HEK293 (cell line): ENCODE measurements around the gene SH2D4B.

Source experiments
- CTCF ChIA-PET: fragments of 350-600 bp; formaldehyde crosslinking; extraction: SDS; loops from one replicate; lab custom pipeline; 2021; ENCODE audit warnings: antibody characterized with exemption; lab: Yijun Ruan, JAX
- POLR2A ChIA-PET: fragments of 300-600 bp; formaldehyde crosslinking; extraction: SDS; loops from one replicate; lab custom pipeline; 2020; ENCODE audit warnings: antibody characterized with exemption, inconsistent platforms; lab: Yijun Ruan, JAX
- H3K27ac ChIP-seq: fragments of 200-500 bp; sonication (Bioruptor generic); 2 replicates; pipeline ENCODE4 v1.5.1; 2014; ENCODE audit warnings: low read depth, low read length, control low read depth, inconsistent platforms; ENCODE audit errors: extremely low read depth
- H3K36me3 ChIP-seq, 2 experiments: fragments of 200-500 bp in 1 of 2; sonication (Bioruptor generic) in 1 of 2; 1 replicate in 1 of 2; 2 replicates in 1 of 2; pipeline ENCODE4 v1.5.1; 2014 to 2017; ENCODE audit warnings: inconsistent platforms in 2 of 2, low read length in 2 of 2; ENCODE audit not compliant: control insufficient read depth in 2 of 2, insufficient read depth in 1 of 2
- H3K4me1 ChIP-seq: fragments of 200-500 bp; sonication (Bioruptor generic); 2 replicates; pipeline ENCODE4 v1.5.1; 2014; ENCODE audit warnings: mild to moderate bottlenecking, low read length, inconsistent platforms; ENCODE audit not compliant: control insufficient read depth, insufficient read depth
- H3K4me3 ChIP-seq: 2 replicates; pipeline ENCODE4 v1.5.1; 2011; ENCODE audit warnings: low read depth, mild to moderate bottlenecking, control low read depth, low read length, moderate library complexity
- H3K9me3 ChIP-seq: fragments of 200-500 bp; sonication (Bioruptor generic); 2 replicates; pipeline ENCODE4 v1.5.1; 2014; ENCODE audit warnings: low read depth, low read length, inconsistent platforms; ENCODE audit not compliant: control insufficient read depth, insufficient read depth
- EGR2 ChIP-seq: fragments of 450-650 bp; formaldehyde crosslinking; IDR thresholded peaks from 2 replicates; pipeline ENCODE4 v1.5.1; 2016; ENCODE audit warnings: low read depth, missing biosample characterization, missing genetic modification characterization
- GLIS2 ChIP-seq: fragments of 450-650 bp; formaldehyde crosslinking; IDR thresholded peaks from 2 replicates; pipeline ENCODE4 v1.5.1; 2016; ENCODE audit warnings: missing biosample characterization, missing genetic modification characterization
- MYNN ChIP-seq: fragments of 450-650 bp; formaldehyde crosslinking; IDR thresholded peaks from 2 replicates; pipeline ENCODE4 v1.5.1; 2016; ENCODE audit warnings: missing biosample characterization, missing genetic modification characterization, borderline replicate concordance
- PRDM1 ChIP-seq: fragments of 450-650 bp; formaldehyde crosslinking; IDR thresholded peaks from 2 replicates; pipeline ENCODE4; 2016; ENCODE audit warnings: missing biosample characterization, missing genetic modification characterization
- ZBTB1 ChIP-seq: fragments of 450-650 bp; formaldehyde crosslinking; IDR thresholded peaks from 2 replicates; pipeline ENCODE4 v1.5.1; 2016; ENCODE audit warnings: missing biosample characterization, missing genetic modification characterization
- ZBTB17 ChIP-seq: fragments of 450-650 bp; formaldehyde crosslinking; IDR thresholded peaks from 2 replicates; pipeline ENCODE4 v1.5.1; 2016; ENCODE audit warnings: missing biosample characterization, missing genetic modification characterization
- ZBTB48 ChIP-seq: fragments of 450-650 bp; formaldehyde crosslinking; IDR thresholded peaks from 2 replicates; pipeline ENCODE4 v1.5.1; 2016; ENCODE audit warnings: missing biosample characterization, missing genetic modification characterization
- ZFHX2 ChIP-seq: fragments of 450-650 bp; formaldehyde crosslinking; conservative IDR thresholded peaks from 2 replicates; pipeline ENCODE4 v1.5.1; 2016; ENCODE audit warnings: missing biosample characterization, missing genetic modification characterization
- ZNF2 ChIP-seq: fragments of 450-650 bp; formaldehyde crosslinking; IDR thresholded peaks from 2 replicates; pipeline ENCODE4 v1.5.1; 2016; ENCODE audit warnings: missing biosample characterization, missing genetic modification characterization
- ZNF391 ChIP-seq: fragments of 450-650 bp; formaldehyde crosslinking; IDR thresholded peaks from 2 replicates; pipeline ENCODE4 v1.5.1; 2016; ENCODE audit warnings: low read depth, missing biosample characterization, missing genetic modification characterization, borderline replicate concordance
- ZNF48 ChIP-seq: fragments of 450-650 bp; formaldehyde crosslinking; IDR thresholded peaks from 2 replicates; pipeline ENCODE4 v1.5.1; 2016; ENCODE audit warnings: missing biosample characterization, missing genetic modification characterization
- ZNF768 ChIP-seq: fragments of 450-650 bp; formaldehyde crosslinking; IDR thresholded peaks from 2 replicates; pipeline ENCODE4 v1.5.1; 2018; ENCODE audit warnings: missing biosample characterization, mild to moderate bottlenecking, missing genetic modification characterization
- TF ChIP-seq, protein P1 (sequence below): fragments of 450-650 bp; formaldehyde crosslinking; IDR thresholded peaks from 2 replicates; pipeline ENCODE4 v1.5.1; 2017; ENCODE audit warnings: missing biosample characterization, missing genetic modification characterization

The SH2D4B gene

DNA sequence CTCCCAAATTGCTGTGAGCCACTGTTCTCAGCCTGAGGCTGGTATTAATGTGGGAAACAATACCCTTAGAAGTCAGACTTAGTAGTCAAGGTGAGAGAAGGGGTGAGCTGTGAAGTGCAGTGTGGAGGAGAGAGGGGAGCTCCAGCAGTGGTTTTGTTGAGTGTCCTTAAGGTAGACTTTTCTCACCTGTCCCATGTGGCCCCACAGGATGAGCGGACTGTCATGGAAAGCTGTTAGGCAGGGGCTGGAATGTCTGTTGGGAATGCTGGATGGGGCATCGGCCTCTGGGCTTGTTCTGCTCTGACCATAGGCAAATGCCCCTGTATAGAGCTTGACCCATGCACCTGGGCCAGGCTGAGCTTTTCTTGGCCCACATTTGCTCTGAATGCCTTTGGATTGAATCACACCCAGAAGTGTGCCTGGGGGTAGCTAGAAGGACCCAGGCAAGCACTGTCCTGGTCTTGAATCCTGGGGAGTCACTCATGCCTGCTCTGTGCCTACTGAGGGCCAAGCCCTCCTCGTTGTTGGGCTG, 36.3 kb upstream of the SH2D4B start:
- Histone ChIP-seq H3K27ac (no peak overlapping the region), H3K36me3 (no peaks in the 10 kb centered on the region), H3K4me1 (no peaks in the 10 kb centered on the region; the same call in 1 of the 2 replicates)
- ChIA-PET POLR2A (interaction anchor here (0.6 kb wide), 1 partner anchor 53 kb away, joined by 3 read pairs; no protein-coding TSS in a partner anchor), CTCF (interaction anchor here (0.7 to 1.1 kb wide), 5 partner anchors 30 to 423 kb away, joined by 3 to 4 read pairs (median 4); no protein-coding TSS in a partner anchor)
- TF ChIP-seq MYNN (tag by site-specific recombination) (no peak), ZNF48 (no peak)
- TF ChIP-seq, all 188 proteins: peak for 0
- Histone ChIP-seq H3K4me3 (no peak overlapping the region), H3K9me3 (no peaks in the 10 kb centered on the region)

DNA sequence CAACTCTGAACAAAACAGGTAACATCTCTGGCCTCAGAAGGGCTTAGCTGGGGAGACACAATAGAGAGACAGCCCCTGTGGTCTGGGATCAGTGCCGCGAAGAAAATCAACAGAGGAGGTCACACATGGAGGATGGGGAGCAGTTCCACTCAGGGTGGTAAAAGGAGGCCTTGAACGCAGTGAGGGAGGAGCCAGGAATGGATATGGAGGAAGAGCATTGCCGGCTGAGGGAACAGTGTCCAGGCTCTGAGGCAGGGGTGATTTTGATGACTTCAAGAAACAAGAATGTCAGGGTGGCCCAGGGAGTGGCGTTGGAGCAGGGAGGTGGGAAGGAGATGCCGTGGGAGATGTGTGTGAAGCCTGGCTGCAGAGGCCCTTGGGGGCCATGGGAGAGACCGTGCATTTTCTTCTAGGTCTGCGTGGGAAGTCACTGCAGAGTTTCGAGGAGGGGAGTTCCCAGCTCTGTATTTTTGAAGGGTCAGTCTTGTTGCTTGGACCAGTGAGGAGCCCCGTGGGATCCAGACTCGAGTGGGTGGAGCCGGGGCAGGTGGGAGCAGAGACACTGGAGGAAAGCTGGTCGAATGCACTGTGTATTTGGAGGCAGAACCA, 35.7 kb upstream of the SH2D4B start:
- ChIA-PET CTCF (interaction anchor here (0.7 to 1.1 kb wide), 4 partner anchors 53 to 242 kb away, joined by 3 to 4 read pairs (median 4); no protein-coding TSS in a partner anchor), POLR2A (no interaction called here)
- Histone ChIP-seq H3K27ac (no peak overlapping the region), H3K4me3 (no peak overlapping the region), H3K4me1 (no peaks in the 10 kb centered on the region; the same call in 1 of the 2 replicates), H3K9me3 (no peaks in the 10 kb centered on the region), H3K36me3 (peaks cover 0 to 2% of the 10 kb centered on the region in 2 experiments; a peak in 1 of 3 replicates)
- peak; percentile 69 for TF ChIP-seq ZFHX2 (tag by site-specific recombination)
- TF ChIP-seq ZNF768 (tag by site-specific recombination): no peak
- peak; percentile 73 for TF ChIP-seq EGR2
- TF ChIP-seq, protein P1, sequence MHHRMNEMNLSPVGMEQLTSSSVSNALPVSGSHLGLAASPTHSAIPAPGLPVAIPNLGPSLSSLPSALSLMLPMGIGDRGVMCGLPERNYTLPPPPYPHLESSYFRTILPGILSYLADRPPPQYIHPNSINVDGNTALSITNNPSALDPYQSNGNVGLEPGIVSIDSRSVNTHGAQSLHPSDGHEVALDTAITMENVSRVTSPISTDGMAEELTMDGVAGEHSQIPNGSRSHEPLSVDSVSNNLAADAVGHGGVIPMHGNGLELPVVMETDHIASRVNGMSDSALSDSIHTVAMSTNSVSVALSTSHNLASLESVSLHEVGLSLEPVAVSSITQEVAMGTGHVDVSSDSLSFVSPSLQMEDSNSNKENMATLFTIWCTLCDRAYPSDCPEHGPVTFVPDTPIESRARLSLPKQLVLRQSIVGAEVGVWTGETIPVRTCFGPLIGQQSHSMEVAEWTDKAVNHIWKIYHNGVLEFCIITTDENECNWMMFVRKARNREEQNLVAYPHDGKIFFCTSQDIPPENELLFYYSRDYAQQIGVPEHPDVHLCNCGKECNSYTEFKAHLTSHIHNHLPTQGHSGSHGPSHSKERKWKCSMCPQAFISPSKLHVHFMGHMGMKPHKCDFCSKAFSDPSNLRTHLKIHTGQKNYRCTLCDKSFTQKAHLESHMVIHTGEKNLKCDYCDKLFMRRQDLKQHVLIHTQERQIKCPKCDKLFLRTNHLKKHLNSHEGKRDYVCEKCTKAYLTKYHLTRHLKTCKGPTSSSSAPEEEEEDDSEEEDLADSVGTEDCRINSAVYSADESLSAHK (tag by site-specific recombination): no peak

DNA sequence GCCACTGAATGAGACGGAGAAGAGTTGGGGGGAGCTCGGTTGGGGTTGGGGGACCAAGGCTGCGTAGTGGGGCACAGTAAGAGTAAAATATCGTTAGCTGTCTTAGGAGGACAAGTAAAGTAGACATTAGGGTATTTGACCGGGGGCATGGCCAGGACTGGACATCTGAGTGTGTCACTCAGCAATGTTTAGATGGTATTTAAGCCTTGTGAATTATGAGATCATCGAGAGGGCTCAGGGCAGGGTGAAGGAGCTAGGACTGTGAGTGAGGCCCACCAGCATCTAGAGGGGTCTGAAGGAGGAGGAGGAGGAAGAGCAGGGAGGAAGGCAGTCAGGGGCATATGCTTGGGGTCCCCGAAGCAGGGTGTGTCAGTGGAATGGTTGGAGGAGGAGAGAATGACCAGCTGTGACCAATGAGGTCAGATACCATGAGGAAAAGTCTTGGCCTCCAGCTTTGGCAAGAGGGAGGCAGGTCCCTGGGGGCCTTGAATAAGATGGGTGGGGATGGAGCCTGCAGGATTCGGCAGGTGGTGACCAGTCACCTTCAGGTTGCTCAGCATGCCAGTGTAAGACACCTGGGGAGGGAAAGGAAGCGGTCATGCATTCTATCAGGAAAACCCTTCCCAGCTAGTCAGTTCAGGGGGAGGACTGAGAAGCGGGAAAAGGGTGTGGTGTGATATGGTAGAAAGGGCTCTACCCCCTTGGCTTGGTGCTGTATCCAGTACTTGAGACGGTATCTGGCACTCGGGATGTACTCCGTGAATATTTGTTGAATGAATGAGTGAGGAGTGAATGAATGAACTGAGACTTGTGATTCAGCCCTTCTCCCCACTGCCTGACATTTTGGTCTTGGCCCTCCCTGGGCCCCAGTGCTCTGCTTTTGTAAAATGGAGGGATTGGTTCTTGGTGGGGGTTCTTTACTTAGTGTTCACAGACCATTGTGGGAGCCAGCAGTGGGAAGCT, 34.8 kb upstream of the SH2D4B start:
- TF ChIP-seq ZBTB48 (no peak), ZNF2 (tag by site-specific recombination) (no peak), ZNF391 (no peak), GLIS2 (tag by site-specific recombination) (peak; percentile 27; the same call in 1 of the 2 replicates)
- Histone ChIP-seq H3K4me1 (no peaks in the 10 kb centered on the region; the same call in 1 of the 2 replicates), H3K4me3 (no peak overlapping the region), H3K27ac (no peak overlapping the region), H3K9me3 (no peaks in the 10 kb centered on the region), H3K36me3 (peaks cover 0 to 5% of the 10 kb centered on the region in 2 experiments; a peak in 1 of 3 replicates)
- CTCF ChIA-PET: interaction anchor here (0.5 to 3.6 kb wide), 8 partner anchors 46 to 1832 kb away, joined by 3 to 75 read pairs (median 4); no protein-coding TSS in a partner anchor
- POLR2A ChIA-PET: no interaction called here

DNA sequence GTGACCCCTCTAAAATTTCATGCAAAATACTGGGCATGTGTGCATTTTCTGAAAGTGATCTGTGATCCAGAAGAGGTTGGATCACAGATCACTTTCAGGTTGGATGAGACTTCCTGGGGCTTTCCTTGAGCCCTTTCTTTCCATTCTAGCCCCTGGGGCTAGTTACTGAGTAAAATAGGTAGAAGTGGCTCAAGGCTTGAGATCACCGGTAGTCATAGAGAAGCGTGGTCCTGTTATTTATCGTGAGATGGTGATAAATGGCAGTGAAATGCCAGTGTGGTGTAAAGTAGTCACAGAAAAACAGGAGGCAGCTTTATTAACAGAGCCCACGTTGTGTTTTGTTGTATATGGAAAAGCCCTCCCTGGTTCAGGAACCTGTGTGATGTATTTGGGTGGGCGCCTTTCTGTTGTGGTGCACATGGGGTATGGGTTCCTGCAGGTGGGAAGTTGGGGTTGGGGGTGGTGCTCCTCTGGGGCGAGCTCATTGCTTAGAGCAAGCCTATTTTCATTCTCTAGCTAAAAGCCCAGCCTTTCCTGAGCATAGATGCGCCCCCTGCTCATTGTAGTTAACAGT, 34.0 kb upstream of the SH2D4B start:
- Histone ChIP-seq H3K36me3 (peaks cover 0 to 9% of the 10 kb centered on the region in 2 experiments; a peak in 1 of 3 replicates), H3K27ac (no peak overlapping the region), H3K4me1 (no peaks in the 10 kb centered on the region; the same call in 1 of the 2 replicates), H3K4me3 (no peak overlapping the region), H3K9me3 (no peaks in the 10 kb centered on the region)
- TF ChIP-seq ZBTB1 (tag by site-specific recombination): no peak
- TF ChIP-seq ZNF48: no peak
- TF ChIP-seq ZBTB17 (tag by site-specific recombination): peak; percentile 50; the same call in 1 of the 2 replicates
- no peak for TF ChIP-seq PRDM1 (tag by site-specific recombination)
- CTCF ChIA-PET: interaction anchor here (0.7 to 3.6 kb wide), 7 partner anchors 7 to 1831 kb away, joined by 3 to 75 read pairs (median 4); no protein-coding TSS in a partner anchor
- POLR2A ChIA-PET: no interaction called here
